GM21723 (cell line): ENCODE data around the gene KRT33A.

Experiments
- ATAC-seq: cut with Tn5 transposase; IDR thresholded peaks from one replicate; pipeline ENCODE4 v1.9.1; 2021; ENCODE audit warnings: mild to moderate bottlenecking, moderate library complexity; ENCODE audit not compliant: unreplicated experiment

Gene KRT33A

GRCh38 chr17:41304091-41304490, 46.5 kb downstream of the KRT33A start:
- ATAC-seq, result no peak

- no peak for ATAC-seq
Measured at GRCh38 chr17:41302981-41303380, 47.6 kb downstream of the KRT33A start.

DNA sequence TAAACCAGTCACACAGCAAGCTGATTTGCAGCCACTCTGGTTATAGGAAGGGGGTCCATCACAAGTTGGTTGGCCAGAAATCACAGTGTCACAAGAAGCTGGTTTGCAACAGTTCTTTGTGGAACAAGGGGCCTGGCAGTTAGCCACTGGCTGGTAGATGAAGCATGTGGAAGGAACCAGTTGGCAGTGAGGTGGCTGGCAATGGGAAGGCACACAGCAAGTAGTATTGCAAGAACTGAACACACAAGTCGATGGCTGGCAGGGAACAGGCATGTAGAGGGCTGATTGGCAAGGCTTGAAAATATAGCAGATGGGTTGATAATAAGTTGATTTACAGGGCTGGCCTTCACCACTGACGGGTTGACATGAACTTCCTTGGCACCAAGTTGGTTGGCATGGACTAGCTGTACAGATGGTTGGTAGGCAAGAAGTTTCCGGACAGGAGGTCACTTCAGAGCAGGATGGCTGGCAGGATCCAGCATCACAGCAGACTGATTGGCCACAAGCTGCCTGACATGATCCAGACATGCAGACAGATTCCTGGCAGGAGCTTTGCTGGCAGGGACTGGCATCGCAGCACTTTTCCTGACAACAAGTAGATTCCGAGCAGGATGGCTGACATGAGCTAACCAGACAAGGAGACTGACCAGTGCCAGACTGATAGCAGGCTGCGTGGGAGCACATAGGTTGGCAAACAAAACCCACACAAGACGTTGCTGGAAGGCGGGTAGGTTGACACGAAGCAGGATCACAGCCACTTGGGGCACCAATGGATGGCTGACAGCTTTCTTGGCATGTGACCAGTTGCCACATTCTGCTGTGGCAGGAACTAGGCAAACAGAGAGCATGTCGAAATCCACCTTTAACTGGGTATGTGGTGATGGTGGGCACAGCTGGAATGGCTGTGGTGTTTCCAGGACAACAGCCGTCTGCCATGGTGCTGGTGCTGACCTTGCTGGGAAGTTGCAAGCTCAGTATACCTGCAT, 48.4 kb downstream of the KRT33A start, which contains the start of gene KRTAP29-1:
Gene KRTAP29-1 (minus strand): TSS at position 936 of the 986 bp plus-strand sequence. CDS start 0 bp downstream, at position 936.
- no peak for ATAC-seq

DNA sequence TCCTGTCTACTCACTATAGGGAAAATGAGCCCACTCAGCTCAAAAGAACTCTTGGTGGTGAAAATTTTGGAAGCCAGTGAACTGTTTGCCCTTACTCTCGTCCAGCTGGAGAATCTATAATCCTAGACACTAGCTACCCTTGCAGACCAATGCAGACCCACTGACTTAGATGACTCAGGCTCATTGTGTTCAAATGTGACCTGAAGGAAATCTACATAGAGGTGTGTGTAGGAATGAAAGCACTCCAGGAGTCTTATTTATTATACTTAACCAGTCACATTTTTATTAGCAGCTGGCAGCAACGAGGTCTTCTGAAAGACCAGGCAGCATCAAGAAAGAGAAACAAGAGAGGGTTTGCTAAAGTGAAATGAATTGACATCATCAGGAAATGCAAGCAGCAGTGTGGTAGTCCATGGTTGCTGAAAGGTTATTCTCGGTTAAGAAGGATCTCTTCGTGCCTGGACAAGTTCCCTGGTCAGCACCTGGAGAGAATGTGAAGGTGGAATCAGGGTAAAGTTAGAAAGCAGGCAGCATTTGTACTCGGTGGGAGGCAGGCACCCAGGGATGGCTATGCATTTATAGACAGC, 49.3 kb downstream of the KRT33A start:
- no peak for ATAC-seq

- ATAC-seq, result no peak
Measured at GRCh38 chr17:41298458-41299135, 52.0 kb downstream of the KRT33A start.

- ATAC-seq, result no peak
Measured at GRCh38 chr17:41296846-41297245, 53.8 kb downstream of the KRT33A start.
